Astrocyte (in vitro differentiated cells and primary cell): ENCODE results near the gene ATP11A. TPM values are rescaled to one million over a fixed set of nuclear protein-coding genes. Genes with fewer than 3 reads are reported as not detected.

Experiments
- DNase-seq: peaks from one replicate; pipeline ENCODE4 v3.0.0-alpha.2; 2010; ENCODE audit warnings: low read depth
- FAIRE-seq: peaks from 2 replicates; lab custom pipeline; 2011; peaks lifted over from hg19 to GRCh38; lab: Jason Lieb, UNC
- H2AFZ ChIP-seq: 2 replicates; pipeline ENCODE4 v1.6.0; 2012; ENCODE audit warnings: low read depth, low read length, inconsistent platforms
- H3K27ac ChIP-seq: 2 replicates; pipeline ENCODE4 v1.5.1; 2011; ENCODE audit warnings: low read depth, low read length, inconsistent platforms
- H3K27me3 ChIP-seq: 2 replicates; pipeline ENCODE4 v1.6.0; 2011; ENCODE audit warnings: low read length, inconsistent platforms; ENCODE audit not compliant: insufficient read depth
- H3K36me3 ChIP-seq: 2 replicates; pipeline ENCODE4 v1.5.1; 2011; ENCODE audit warnings: low read length, inconsistent platforms; ENCODE audit not compliant: insufficient read depth
- H3K4me1 ChIP-seq: 2 replicates; pipeline ENCODE4 v1.5.1; 2011; ENCODE audit warnings: low read length, inconsistent platforms; ENCODE audit not compliant: insufficient read depth
- H3K4me2 ChIP-seq: 2 replicates; pipeline ENCODE4 v1.6.0; 2012; ENCODE audit warnings: low read length, inconsistent platforms
- H3K4me3 ChIP-seq: 2 replicates; pipeline ENCODE4 v1.5.1; 2011; ENCODE audit warnings: low read depth, mild to moderate bottlenecking, low read length, inconsistent platforms; ENCODE audit not compliant: insufficient read depth
- H3K79me2 ChIP-seq: 2 replicates; pipeline ENCODE4 v1.6.0; 2012; ENCODE audit warnings: mild to moderate bottlenecking, low read length, inconsistent platforms; ENCODE audit not compliant: insufficient read depth
- H3K9ac ChIP-seq: 2 replicates; pipeline ENCODE4 v1.6.0; 2012; ENCODE audit warnings: mild to moderate bottlenecking, low read length, inconsistent platforms
- H3K9me3 ChIP-seq: 2 replicates; pipeline ENCODE4 v1.5.1; 2012; ENCODE audit warnings: low read depth, mild to moderate bottlenecking, low read length, inconsistent platforms; ENCODE audit not compliant: insufficient read depth
- H4K20me1 ChIP-seq: 2 replicates; pipeline ENCODE4 v1.6.0; 2012; ENCODE audit warnings: low read length, inconsistent platforms; ENCODE audit not compliant: insufficient read depth
- H3K27ac Mint-ChIP-seq: one replicate; pipeline ENCODE4 v1.8.0; 2021; ENCODE audit warnings: mild to moderate bottlenecking, mixed read lengths; ENCODE audit not compliant: unreplicated experiment
- H3K27me3 Mint-ChIP-seq: one replicate; pipeline ENCODE4 v1.8.0; 2021; ENCODE audit warnings: low read depth, mixed read lengths; ENCODE audit not compliant: unreplicated experiment
- H3K36me3 Mint-ChIP-seq: one replicate; pipeline ENCODE4 v1.8.0; 2021; ENCODE audit warnings: low read depth, mixed read lengths; ENCODE audit not compliant: unreplicated experiment
- H3K4me1 Mint-ChIP-seq: one replicate; pipeline ENCODE4 v1.8.0; 2021; ENCODE audit warnings: low read depth, mixed read lengths; ENCODE audit not compliant: unreplicated experiment
- H3K4me3 Mint-ChIP-seq: one replicate; pipeline ENCODE4 v1.8.0; 2021; ENCODE audit warnings: mild to moderate bottlenecking, moderate library complexity, mixed read lengths; ENCODE audit not compliant: unreplicated experiment
- H3K9me3 Mint-ChIP-seq: one replicate; pipeline ENCODE4 v1.8.0; 2021; ENCODE audit warnings: mild to moderate bottlenecking, mixed read lengths; ENCODE audit not compliant: unreplicated experiment
- CTCF ChIP-seq: IDR thresholded peaks from 2 replicates; pipeline ENCODE4 v1.5.1; 2011; ENCODE audit warnings: low read depth, mild to moderate bottlenecking, inconsistent platforms, low read length, moderate library complexity; ENCODE audit not compliant: insufficient read depth
- EZH2 ChIP-seq: IDR thresholded peaks from 2 replicates; pipeline ENCODE4 v1.6.1; 2012; ENCODE audit warnings: mild to moderate bottlenecking, low read length, inconsistent platforms; ENCODE audit not compliant: insufficient read depth
- total RNA-seq: library from RNA; stranded (reverse); gene quantifications from 2 replicates; pipeline ENCODE4 v1.2.1, GENCODE V29; 2021

Gene ATP11A
- total RNA-seq, 1 donor from 2014 or later: 38.9 TPM

DNA sequence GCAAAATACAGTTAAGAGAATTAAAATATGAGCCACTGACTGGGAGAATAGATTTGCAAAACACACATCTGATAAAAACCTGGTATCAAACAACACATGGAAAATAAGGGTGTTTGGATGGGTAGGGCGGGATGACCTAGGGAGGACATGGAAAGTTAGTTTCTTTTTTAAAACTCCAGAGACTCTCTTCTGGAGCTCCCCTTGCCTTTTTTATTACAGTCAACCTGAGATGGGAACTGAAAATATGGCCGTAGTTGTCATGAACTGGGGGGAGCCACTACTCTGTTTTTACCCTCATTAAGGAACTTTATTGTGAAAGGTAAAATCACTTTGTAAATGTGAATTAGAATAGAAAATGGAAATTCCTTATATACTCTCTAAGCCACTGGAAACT lies 113.0 kb downstream of the ATP11A start:
- Histone ChIP-seq H3K9ac (no peak overlapping the region), H3K27me3 (no peaks in the 10 kb centered on the region), H3K9me3 (no peaks in the 10 kb centered on the region), H2AFZ (no peak overlapping the region), H4K20me1 (no peaks in the 10 kb centered on the region), H3K4me3 (no peak overlapping the region), H3K27ac (no peak overlapping the region), H3K4me2 (no peak overlapping the region), H3K4me1 (no peaks in the 10 kb centered on the region), H3K79me2 (no peaks in the 10 kb centered on the region), H3K36me3 (no peaks in the 10 kb centered on the region)
- no peak for TF ChIP-seq CTCF
- TF ChIP-seq EZH2: no peak
- peaks cover 7% of the 10 kb centered on the region for H3K4me1 Mint-ChIP-seq
- no peaks in the 10 kb centered on the region for H3K27me3 Mint-ChIP-seq
- H3K4me3 Mint-ChIP-seq: no peak overlapping the region
- H3K9me3 Mint-ChIP-seq: no peaks in the 10 kb centered on the region
- H3K36me3 Mint-ChIP-seq: peaks cover 9% of the 10 kb centered on the region
- no peak overlapping the region for H3K27ac Mint-ChIP-seq
- FAIRE-seq: no peak
- no peak for DNase-seq

DNA sequence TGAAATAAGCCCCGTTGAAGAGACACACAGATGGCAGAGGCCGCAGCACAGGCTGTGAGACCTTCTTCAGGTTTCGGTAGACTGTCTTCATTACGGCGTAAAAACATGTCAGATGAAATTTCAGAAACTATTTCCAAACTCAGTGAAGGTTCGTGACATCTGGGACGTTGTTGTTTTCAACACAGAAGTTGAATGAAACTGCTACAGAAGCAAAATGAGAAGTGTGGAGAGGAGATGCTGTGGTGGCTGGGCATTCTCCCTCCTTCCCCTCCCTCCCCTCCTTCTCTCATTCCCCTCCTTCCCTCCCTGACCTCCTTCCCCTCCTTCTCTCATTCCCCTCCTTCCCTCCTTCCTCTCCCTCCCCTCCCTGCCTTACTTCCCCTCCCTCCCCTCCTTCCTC lies 113.6 kb downstream of the ATP11A start:
- no peaks in the 10 kb centered on the region for H3K79me2 ChIP-seq
- no peaks in the 10 kb centered on the region for H3K9me3 Mint-ChIP-seq
- no peak for DNase-seq
- H3K4me1 ChIP-seq: no peaks in the 10 kb centered on the region
- H3K27ac Mint-ChIP-seq: no peak overlapping the region
- no peak overlapping the region for H3K4me3 ChIP-seq
- no peaks in the 10 kb centered on the region for H3K27me3 ChIP-seq
- TF ChIP-seq CTCF (no peak), EZH2 (no peak)
- no peak for FAIRE-seq
- peaks cover 9% of the 10 kb centered on the region for H3K36me3 Mint-ChIP-seq
- no peaks in the 10 kb centered on the region for H3K27me3 Mint-ChIP-seq
- no peaks in the 10 kb centered on the region for H3K36me3 ChIP-seq
- H3K4me3 Mint-ChIP-seq: no peak overlapping the region
- no peak overlapping the region for H3K9ac ChIP-seq
- no peaks in the 10 kb centered on the region for H4K20me1 ChIP-seq
- no peaks in the 10 kb centered on the region for H3K9me3 ChIP-seq
- no peak overlapping the region for H2AFZ ChIP-seq
- peaks cover 7% of the 10 kb centered on the region for H3K4me1 Mint-ChIP-seq
- no peak overlapping the region for H3K4me2 ChIP-seq
- no peak overlapping the region for H3K27ac ChIP-seq

DNA sequence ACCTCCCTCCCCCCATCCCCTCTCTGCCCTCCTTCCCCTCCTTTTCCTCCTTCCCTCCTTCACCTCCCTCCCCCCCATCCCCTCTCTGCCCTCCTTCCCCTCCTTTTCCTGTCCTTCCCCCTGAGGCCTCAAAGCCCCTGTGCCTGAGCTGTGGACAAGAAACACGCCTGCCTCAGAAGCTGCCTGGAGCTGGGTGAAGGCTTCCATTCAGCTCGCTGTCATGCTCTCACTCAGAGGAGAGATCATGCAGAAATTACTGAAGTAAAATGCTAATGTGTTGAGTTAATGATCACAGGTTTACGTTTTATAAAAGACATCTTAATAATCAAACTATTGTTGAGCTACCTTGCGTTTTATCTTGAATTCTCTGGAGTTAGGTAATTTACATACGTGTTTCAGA lies 114.5 kb downstream of the ATP11A start:
- no peaks in the 10 kb centered on the region for H3K27me3 ChIP-seq
- H3K4me3 ChIP-seq: no peak overlapping the region
- Mint-ChIP-seq H3K9me3 (no peaks in the 10 kb centered on the region), H3K4me1 (peaks cover 7% of the 10 kb centered on the region), H3K27ac (no peak overlapping the region), H3K36me3 (peaks cover 9% of the 10 kb centered on the region), H3K4me3 (no peak overlapping the region), H3K27me3 (no peaks in the 10 kb centered on the region)
- H3K36me3 ChIP-seq: no peaks in the 10 kb centered on the region
- H3K4me1 ChIP-seq: no peaks in the 10 kb centered on the region
- no peak overlapping the region for H3K27ac ChIP-seq
- no peak overlapping the region for H3K9ac ChIP-seq
- no peaks in the 10 kb centered on the region for H3K79me2 ChIP-seq
- TF ChIP-seq CTCF: no peak
- no peak for TF ChIP-seq EZH2
- no peaks in the 10 kb centered on the region for H4K20me1 ChIP-seq
- H3K9me3 ChIP-seq: no peaks in the 10 kb centered on the region
- no peak overlapping the region for H3K4me2 ChIP-seq
- DNase-seq: no peak
- no peak overlapping the region for H2AFZ ChIP-seq
- FAIRE-seq: no peak
